Left ventricle myocardium inferior (tissue), 1 donor: ENCODE data around the gene PRPF40B. TPM values are rescaled to one million over a fixed set of nuclear protein-coding genes. Genes with fewer than 3 reads are reported as not detected.

ENCODE experiments used
- DNase-seq: peaks from one replicate; pipeline ENCODE4 v3.0.0-alpha.2; 2020
- H3K27ac ChIP-seq: fragments of 200-600 bp; replicated peaks from 2 replicates; pipeline ENCODE4 v1.8.0; 2021
- H3K27me3 ChIP-seq: fragments of 200-600 bp; 2 replicates; pipeline ENCODE4 v1.8.0; 2021; ENCODE audit warnings: low read depth
- H3K36me3 ChIP-seq: fragments of 200-600 bp; 2 replicates; pipeline ENCODE4 v1.8.0; 2021
- H3K4me1 ChIP-seq: fragments of 200-600 bp; 2 replicates; pipeline ENCODE4 v1.8.0; 2021
- H3K4me3 ChIP-seq: fragments of 200-600 bp; 2 replicates; pipeline ENCODE4 v1.8.0; 2021; ENCODE audit warnings: mild to moderate bottlenecking, moderate library complexity
- H3K9me3 ChIP-seq: fragments of 200-600 bp; replicated peaks from 2 replicates; pipeline ENCODE4 v1.8.0; 2021
- CTCF ChIP-seq: fragments of 200-600 bp; IDR thresholded peaks from 2 replicates; pipeline ENCODE4 v1.8.0; 2021; ENCODE audit warnings: antibody characterized with exemption, mild to moderate bottlenecking, borderline replicate concordance
- intact Hi-C: fragments of 100-400 bp; cut with micrococcal nuclease; formaldehyde crosslinking; loops from one replicate; pipeline ENCODE4 v1.11.0; 2022
- total RNA-seq: library from RNA; stranded (reverse); fragmentation: NEBNext Ultra II Directional; extraction: Animal tissue kit (Norgen Biotek cat#: 25700); gene quantifications from one replicate; pipeline ENCODE4 v1.2.1, GENCODE V29; 2021
- donor health status: DM: no; HTN: yes; CAD: no; lungs with severe emphysema.

Gene PRPF40B
- total RNA-seq, 1 donor from 2014 or later, result 22.0 TPM

DNA sequence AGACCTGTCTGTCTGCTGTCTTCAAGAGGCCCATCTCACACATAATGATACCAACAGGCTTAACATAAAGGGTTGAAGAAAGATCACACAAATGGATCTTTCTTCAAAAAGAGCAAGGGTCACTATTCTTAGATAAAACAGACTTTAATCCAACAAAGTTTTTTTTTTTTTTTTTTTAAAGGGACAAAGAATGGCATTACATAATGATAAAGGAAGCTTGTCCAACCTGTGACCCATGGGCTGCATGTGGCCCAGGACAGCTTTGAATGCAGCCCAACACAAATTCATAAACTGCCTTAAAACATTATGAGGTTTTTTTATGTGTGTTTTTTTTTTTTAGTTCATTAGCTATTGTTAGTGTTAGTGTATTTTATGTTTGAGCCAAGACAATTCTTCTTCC is 11.2 kb upstream of the PRPF40B start:
- DNase-seq, result no peak
- H3K9me3 ChIP-seq, result peaks cover 10% of the 10 kb centered on the region
- no peak for TF ChIP-seq CTCF
- H3K27me3 ChIP-seq, result no peaks in the 10 kb centered on the region
- intact Hi-C loops, result no loop called here
- no peak overlapping the region for H3K27ac ChIP-seq
- H3K4me1 ChIP-seq, result no peaks in the 10 kb centered on the region
- H3K36me3 ChIP-seq, result no peaks in the 10 kb centered on the region
- no peak overlapping the region for H3K4me3 ChIP-seq

GRCh38 chr12:49615725-49616124 is 7.6 kb upstream of the PRPF40B start:
- Histone ChIP-seq H3K4me3 (no peak overlapping the region), H3K4me1 (no peaks in the 10 kb centered on the region), H3K9me3 (peaks cover 5% of the 10 kb centered on the region), H3K27ac (no peak overlapping the region), H3K36me3 (no peaks in the 10 kb centered on the region), H3K27me3 (no peaks in the 10 kb centered on the region)
- intact Hi-C loops, result no loop called here
- no peak for DNase-seq
- no peak for TF ChIP-seq CTCF

DNA sequence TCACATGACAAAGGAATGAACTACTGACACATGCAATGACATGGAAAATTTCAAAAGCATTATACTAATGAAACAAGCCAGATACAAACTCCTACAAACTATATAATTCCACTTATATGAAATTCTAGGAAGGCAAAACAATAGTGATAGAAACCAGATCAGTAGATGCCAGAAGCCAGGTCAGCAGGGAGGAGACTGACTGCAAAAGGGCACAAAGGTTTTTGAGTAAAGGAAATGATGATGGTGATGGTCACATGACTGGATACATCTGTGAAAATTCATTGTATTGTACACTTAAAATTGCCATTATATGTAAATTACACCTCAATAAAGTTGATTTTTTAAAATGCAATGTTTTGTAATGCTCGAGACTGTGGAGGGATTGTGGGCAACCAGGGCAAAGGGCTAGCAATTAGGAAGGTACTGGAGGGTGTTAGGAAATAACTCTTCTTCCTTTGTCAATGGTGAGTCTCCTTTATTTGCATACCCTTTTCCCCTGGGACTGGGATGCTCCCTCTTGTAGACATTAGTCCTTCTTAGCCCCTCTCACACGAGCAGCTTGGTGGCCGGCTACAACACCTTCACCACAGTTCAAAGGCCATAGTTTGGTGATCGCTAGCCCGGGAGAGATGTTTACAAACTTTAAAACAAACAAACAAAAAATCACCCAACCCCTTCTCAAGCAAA is 6.7 kb upstream of the PRPF40B start:
- no peak for DNase-seq
- no peak for TF ChIP-seq CTCF
- Histone ChIP-seq H3K36me3 (no peaks in the 10 kb centered on the region), H3K27ac (no peak overlapping the region), H3K27me3 (no peaks in the 10 kb centered on the region), H3K4me1 (peaks cover 4% of the 10 kb centered on the region), H3K4me3 (no peak overlapping the region), H3K9me3 (no peaks in the 10 kb centered on the region)
- intact Hi-C loops, result no loop called here

- Histone ChIP-seq H3K9me3 (no peaks in the 10 kb centered on the region), H3K4me1 (peaks cover 17% of the 10 kb centered on the region), H3K27ac (no peak overlapping the region), H3K36me3 (no peaks in the 10 kb centered on the region), H3K27me3 (no peaks in the 10 kb centered on the region), H3K4me3 (no peak overlapping the region)
- no peak for TF ChIP-seq CTCF
- DNase-seq, result no peak
- intact Hi-C loops, result no loop called here
Measured at GRCh38 chr12:49618576-49618975, 4.8 kb upstream of the PRPF40B start.

DNA sequence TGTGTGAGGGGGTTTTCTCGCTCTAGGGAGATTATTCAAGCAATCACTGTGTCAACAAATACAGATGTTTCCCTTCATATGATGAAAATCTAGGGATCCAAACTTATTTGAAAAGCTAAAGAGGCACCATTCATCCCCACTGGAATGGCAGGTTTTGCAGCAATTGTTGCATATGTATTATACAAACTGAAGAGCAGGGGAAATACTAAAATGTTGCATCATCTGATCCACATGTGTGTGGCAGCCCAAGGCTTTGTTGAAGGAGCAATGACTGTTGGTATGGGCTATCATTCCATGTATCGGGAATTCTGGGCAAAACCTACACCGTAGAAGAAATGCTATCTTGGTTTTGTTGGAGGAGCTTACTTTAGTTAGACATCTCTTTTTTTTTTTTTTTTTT is 4.1 kb upstream of the PRPF40B start:
- Histone ChIP-seq H3K27ac (no peak overlapping the region), H3K27me3 (no peaks in the 10 kb centered on the region), H3K9me3 (no peaks in the 10 kb centered on the region), H3K4me3 (no peak overlapping the region), H3K4me1 (peaks cover 23% of the 10 kb centered on the region), H3K36me3 (no peaks in the 10 kb centered on the region)
- DNase-seq, result no peak
- intact Hi-C loops, result no loop called here
- TF ChIP-seq CTCF, result no peak
